IPS DF 4.7 (cell line): ENCODE data around the gene FAAH.

Experiments
- DNase-seq: peaks from one replicate; pipeline ENCODE4 v3.0.0-alpha.2; 2013; ENCODE audit warnings: low spot score; ENCODE audit errors: extremely low read depth

FAAH gene

DNA sequence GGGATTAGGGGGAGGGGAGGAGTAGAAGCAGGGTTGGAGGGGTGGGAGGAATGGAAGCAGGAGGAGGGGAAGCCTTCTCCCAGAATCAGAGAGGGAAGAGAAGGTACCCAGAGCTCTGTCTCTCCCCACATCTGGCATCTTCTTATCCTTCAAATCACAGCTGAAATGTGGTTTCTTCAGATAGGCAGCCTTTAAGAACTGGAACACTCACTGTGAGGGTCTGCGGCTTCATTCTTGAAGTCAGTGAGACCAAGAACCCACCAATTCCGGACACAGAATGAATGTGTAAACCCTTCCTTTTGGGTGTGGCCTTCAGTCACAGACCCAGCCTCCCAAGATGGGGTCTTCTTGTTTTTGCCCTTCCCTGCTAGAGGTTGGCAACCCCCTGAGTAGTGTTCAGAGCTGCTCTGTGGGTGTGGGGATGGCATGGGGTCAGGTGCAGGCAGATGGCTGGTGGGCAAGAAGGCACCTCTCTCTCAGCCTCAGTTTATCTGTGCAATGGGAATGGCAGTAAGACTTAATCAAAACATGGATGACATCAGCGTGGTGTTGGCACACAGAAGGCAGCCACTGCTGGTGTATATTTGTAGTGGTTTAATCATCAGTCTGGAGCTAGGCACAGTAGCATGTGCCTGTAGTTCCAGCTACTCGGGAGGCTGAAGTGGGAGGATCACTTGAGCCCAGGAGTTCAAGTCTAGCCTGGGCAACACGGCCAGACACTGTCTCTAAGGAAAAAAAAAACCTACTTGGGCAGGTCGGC, 7.2 kb downstream of the FAAH start:
- DNase-seq = no peak

DNA sequence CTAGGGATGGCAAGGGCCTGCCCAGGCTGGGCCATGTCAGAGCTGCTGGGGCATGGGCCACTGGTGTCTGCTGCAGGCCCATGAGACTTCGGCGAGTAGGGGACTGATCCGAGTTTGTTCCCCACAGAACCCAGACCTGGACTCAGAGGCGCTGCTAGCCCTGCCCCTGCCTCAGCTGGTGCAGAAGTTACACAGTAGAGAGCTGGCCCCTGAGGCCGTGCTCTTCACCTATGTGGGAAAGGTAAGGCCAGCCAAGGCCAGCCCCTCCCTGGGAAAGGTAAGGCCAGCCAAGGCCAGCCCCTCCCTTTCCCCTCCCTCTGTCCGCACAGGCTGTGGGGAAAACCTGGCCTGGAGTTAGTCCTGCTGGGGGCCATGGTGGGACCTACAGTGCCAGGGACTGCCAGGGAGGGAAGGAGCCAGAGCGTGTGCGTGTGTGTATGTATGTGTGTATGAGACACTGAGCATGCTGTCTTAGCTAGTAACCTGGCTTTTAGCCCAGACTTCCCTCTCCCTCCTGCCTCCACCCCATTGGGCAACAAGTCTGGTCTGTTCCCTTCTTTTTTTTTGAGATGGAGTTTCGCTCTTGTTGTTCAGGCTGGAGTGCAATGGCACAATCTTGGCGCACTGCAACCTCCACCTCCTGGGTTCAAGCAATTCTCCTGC, 8.0 kb downstream of the FAAH start:
- DNase-seq = no peak

DNA sequence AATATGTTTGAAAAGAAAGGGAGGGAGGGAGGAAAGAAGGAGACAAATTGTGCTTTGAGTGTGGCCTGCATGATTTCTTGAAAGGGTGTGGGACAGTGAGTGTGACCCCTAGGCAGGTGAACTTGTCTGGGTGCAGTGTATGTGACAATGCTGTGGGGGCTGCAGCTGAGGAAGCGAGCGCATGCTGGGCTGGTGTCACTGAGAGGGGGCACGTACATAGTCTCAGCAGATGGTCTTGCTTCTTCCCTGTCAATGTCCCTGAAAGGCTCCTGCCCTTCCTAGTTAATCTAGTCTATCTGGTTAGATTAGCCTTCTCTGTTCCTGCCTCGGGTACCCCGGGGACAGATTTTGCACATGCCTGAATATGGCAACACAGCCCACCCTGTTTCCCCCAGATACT, 9.8 kb downstream of the FAAH start:
- DNase-seq = no peak

DNA sequence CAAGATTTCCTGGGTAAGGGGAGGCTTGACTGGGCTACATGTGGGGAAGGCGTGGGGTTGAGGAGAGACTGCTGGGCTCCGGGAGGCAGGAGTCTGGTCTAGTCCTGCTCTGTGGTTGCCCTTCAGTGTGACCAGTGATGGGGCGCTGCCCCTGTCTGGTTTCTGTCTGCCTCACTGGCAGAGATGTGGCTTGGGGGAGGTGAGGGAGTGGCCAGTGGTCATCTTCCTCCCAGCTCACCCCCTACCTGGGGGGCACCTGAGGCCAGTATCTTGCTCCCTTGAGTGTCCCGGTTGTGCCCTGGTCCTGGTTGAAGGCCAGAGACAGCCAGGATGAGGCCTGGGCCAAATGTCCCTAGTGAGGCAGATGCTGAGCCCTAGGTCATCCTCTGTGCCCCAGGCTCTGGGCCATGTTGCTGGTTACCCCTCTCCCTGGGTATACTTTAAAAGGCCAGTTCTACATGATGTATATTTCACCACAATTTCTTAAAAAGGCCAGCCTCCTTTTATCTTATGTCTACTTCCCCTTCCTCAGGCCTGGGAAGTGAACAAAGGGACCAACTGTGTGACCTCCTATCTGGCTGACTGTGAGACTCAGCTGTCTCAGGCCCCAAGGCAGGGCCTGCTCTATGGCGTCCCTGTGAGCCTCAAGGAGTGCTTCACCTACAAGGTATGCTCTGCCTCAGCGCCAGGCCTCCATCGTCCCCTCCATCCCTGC, 10.5 kb downstream of the FAAH start:
- DNase-seq = no peak

DNA sequence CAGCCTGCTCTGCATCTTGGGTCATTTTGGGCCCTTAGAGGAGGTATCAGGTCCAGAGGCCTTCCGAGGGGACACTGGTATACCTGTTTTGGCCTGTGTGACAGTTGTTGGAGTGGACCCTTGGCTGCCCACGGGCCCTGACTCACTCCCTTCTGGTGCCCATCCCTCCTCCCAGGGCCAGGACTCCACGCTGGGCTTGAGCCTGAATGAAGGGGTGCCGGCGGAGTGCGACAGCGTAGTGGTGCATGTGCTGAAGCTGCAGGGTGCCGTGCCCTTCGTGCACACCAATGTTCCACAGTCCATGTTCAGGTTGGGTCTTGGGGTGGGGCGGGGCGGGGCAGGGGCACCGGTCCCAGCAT, 11.1 kb downstream of the FAAH start:
- no peak for DNase-seq

DNA sequence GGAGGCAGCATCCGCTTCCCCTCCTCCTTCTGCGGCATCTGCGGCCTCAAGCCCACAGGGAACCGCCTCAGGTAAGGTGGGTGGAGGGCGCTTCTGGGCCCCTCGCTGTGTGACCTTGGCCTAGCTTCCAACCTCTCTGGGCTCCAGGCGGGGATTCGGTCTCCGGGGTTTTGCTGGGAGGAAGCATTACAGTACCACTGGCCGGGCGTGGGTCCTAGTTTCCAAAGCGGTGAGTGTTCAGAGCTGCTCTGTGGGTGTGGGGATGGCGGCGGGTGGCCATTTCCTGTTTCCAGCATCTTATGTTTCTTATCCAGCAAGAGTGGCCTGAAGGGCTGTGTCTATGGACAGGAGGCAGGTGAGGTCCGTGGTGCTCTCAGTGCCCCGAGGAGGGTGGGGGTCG, 11.6 kb downstream of the FAAH start:
- no peak for DNase-seq

DNA sequence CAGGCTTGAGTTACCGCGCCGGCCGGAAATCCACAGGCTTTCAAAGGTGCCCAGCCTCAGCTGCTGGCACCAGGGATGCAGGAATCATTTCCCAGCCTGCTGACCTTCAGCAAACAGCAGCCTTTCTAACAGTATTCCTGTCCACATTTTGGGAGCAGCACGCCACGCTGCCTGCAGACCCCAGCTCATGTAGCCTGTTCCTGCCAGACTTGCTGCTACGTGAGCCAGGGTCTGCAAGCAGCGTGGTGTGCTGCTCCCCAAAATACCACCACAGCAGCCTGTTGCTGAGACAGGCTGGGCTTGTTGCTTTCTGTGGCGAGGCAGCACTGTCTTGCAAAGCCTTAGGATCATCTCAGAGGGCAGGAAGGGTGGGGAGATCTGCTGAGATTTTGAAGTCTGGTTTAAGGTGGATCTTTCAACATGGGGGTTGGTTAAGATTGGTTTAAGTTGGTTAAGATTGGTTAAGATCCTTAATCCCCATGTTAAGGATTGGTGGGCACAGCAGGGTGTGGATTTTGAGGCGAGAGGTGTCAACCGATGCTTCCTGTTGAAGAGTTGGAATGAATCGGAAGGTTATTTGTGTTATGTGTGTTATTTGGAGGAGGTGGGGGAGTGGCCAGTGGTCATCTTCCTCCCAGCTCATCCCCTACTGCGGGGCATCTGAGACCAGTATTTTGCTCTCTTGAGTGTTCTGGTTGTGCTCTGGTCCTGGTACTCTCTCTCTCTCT, 12.9 kb downstream of the FAAH start:
- DNase-seq = no peak

DNA sequence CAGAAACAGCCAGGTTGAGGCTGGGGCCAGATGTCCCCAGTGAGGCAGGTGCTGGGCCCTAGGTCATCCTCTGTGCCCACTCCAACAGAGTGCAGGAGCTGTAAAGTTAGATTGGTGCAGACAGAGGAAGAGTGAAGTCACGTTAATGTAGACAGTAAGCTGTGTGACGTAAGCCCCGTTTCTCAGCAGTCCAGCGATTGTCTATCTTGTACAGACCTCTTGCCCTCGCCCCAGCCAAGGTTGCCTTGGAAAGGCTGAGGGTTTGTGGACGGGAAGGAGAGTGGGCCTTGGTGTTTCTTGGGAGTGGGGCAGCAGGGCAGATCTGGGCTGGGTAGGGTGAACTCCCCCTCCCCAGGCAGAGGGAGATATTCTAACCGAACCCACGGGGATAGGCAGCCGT, 13.5 kb downstream of the FAAH start:
- no peak for DNase-seq

DNA sequence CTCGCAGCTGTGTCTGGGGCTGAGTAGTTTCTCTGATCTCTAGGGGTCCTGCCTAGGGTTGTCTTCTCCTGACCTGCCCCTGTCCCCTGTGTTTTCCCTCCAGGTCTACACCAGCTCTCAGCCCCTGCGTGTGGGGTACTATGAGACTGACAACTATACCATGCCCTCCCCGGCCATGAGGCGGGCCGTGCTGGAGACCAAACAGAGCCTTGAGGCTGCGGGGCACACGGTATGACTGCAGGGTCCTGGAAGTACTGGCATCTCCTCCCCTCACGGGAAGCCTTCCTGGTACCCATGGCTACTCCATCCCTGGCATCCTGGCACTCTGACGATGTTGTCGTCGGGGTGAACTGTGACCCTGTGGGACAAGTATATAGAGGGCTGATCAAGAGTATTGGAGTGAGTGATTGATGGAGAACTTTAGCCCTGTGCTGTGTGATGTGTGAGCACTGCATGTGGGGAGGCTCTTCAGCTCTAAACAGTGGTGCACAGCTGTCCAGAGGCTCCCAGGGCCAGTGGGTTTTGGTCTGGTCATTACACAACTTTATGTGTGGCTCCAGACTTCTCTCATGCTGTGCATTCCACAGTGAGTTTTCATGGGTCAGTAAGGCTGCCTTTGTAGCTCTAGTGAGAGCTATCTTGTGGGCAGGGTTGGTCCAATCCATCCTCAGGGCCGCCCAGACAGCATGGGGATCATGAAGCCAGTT, 14.4 kb downstream of the FAAH start:
- DNase-seq = no peak

DNA sequence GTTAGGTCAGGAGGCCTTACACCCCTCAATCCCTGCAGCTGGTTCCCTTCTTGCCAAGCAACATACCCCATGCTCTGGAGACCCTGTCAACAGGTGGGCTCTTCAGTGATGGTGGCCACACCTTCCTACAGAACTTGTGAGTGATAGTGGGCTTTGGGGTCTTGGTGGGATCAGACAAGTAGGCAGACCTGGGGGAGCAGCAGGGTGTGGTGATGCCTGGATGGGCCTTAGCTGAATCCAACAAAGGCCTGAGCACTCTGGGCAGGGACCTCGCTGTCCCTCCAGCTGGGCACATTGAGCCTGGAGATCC, 14.9 kb downstream of the FAAH start:
- no peak for DNase-seq

DNA sequence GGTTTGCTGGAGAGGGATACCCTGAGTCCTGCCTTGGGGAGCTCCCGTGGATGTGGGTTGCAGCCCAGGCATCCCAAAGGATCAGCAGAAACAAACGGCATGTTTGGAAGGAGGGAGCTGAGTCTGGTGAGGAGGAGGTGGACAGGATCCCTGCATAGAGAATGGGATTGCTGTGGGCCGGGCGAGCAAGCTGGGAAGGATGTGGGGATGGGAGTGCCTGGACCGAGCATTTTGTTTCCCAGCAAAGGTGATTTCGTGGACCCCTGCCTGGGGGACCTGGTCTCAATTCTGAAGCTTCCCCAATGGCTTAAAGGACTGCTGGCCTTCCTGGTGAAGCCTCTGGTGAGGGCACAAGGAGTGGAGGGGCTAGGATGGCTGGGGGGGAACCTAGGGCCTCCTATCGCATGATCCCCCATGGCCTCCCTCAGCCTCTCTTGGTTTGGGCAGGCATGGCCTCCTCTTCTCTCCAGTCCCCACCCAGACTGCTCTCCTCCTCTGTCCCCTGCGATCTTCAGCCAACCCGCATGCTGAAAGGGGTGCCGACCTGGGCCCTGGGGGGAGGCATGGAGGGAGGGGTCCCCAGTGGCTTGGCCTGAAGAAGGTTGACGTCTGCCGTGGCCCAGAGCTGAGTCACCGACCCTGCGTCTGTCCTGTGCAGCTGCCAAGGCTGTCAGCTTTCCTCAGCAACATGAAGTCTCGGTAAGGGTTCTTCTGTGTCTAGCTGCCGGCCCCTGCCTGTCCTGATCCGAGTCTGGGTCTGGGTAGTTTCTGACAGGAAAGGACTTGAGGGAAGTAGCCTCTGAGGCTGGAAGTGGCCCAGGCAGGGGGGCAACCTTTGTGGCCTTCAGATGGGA, 16.3 kb downstream of the FAAH start:
- no peak for DNase-seq

DNA sequence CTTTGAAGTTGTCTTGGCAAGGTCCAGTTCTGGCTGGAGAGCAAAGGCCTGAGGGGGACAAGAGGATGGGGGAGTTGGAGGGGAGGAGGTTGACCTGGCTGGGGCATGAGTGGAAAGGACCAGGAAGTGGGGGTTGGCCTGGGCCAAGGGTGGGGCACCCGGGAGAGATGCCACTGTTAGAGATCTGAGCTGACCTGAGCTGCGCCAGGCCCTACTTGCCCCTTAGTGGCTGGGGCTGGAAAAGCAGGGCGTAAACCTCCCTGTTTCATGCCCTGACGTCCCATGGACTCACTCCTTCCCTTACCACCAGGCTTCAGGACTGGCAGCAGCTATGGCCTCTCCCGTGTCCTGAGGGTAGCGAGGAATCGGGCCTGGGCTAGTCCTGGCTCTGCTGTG, 16.9 kb downstream of the FAAH start:
- DNase-seq = no peak

DNA sequence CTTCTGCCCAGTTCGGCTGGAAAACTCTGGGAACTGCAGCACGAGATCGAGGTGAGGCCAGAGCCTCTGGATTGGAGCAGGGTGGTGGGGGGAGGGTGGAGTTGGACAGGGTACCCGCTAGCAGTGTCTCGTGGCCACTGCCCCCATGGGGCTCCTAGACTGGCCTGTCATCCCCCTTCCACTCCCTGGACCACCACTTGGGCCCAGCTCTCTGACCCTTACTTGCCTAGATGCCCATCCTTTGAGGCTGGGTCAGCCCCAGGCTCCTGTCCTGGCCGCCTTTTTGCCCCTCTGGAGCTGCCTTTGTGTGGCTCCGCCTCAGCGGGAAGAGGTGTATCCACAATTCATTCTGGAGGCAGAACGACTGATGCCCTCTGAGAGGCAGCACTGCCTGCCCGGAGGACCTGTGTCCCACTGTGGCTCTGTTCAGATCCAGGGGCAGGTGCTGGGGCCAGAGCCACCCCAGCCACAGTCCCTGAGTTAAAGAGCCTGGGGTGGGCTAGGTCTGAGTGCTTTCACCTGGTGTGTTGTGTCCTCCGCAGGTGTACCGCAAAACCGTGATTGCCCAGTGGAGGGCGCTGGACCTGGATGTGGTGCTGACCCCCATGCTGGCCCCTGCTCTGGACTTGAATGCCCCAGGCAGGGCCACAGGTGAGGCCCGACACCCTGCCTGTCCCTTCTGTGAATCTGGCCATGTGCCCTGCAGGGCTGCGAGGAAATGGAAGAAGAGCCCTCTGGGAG, 17.7 kb downstream of the FAAH start:
- no peak for DNase-seq

DNA sequence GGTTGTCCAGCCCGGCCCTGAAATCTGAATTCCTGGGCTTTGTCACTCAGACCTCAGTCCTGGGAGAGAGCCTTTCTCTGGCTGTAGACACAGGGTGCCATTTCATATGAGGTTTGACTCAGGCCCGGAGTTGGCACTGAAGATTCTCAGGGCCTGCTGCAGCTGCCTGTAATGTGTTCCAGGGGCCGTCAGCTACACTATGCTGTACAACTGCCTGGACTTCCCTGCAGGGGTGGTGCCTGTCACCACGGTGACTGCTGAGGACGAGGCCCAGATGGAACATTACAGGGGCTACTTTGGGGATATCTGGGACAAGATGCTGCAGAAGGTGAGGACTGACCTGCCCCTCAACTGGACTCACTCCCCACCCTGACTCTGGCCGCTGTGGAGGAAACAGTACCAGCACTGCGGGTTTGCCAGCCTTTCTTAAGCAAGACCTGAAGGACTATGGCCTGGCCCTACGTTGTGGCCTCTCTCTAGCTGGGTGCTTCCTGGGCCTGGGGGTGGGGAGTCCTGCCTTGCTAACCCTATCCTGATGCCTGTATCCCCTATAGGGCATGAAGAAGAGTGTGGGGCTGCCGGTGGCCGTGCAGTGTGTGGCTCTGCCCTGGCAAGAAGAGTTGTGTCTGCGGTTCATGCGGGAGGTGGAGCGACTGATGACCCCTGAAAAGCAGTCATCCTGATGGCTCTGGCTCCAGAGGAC, 18.9 kb downstream of the FAAH start:
- no peak for DNase-seq

DNA sequence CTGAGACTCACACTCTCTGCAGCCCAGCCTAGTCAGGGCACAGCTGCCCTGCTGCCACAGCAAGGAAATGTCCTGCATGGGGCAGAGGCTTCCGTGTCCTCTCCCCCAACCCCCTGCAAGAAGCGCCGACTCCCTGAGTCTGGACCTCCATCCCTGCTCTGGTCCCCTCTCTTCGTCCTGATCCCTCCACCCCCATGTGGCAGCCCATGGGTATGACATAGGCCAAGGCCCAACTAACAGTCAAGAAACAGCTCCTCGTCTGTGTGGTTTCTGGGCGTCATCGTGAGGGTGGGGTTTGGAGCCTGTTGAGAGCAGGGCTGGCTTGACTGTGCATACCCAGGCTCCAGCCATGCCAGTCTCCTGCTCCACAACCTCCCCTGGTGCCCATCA, 19.5 kb downstream of the FAAH start:
- DNase-seq = no peak

DNA sequence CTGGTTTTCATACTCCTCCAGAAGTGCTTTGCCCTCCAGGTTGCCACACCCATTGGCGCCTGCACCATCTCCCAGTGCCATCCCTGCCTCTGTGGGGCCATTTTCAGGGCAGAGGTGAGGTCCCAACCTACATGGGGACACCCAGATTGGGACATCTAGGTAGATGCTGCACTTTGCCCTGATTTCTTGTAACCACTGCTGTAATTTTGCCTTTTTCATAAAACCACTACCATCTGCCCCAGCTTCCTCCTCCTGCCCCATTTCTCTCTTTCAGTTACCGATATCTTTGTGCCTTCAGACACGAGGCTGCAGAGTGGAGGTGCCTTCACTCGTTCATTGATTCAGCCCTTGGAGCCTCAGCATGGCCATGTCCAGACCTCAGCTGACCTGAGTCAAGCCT, 21.4 kb downstream of the FAAH start:
- no peak for DNase-seq

DNA sequence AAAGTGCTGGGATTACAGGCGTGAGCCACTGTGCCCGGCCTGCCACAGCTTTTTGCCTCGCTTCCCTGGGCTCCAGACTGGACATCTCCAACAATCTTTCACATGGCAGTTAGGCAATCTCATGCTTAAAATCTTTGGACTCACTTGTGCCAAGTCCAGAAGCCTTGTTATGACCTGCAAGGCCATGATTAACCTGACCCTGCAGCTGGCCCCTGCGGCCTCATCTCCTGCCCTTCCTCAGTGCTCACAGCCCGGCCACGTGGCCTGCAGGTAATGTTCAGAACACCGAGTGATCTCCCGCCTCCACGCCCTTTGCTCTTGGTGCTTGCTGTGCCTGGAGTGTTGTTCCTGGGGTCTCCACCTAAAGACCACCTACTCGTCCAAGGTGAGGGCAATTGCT, 24.9 kb downstream of the FAAH start:
- no peak for DNase-seq

DNA sequence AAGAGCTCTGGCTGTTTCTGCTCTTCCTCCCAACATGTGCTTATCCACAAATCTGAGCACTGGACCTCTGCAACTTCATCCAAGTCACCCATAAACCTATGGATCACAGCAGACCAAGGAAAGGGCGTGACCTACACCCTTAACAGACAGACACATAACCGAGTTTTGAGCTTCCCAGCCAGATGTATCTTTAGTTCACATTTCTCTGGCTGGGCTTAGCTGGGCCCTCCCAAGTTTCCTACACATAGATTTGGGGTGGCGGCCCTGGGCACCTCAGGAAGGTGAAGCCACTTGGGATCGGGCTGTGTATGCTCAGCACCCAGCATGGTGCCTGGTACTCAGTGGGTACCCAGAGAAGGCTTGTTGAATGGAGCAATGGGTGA, 26.4 kb downstream of the FAAH start:
- no peak for DNase-seq

DNA sequence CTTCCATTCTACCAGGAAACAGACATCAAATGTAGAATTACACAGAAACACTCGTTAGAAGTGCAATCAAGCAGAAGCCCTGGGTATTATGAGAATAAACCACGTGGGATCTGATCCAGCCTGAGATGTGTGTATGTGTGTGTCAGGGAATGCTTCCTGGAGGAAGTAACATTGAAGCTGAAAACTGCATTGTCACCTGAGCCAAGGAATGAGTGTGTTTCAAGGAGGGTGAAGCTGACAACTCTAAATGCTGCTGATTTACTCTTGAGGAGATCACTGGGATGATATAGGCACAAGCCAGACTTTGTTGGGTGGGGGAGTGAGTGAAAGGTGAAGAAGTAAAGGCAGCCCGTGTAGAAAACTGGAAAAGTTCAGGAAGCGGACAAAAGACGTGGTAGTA, 27.6 kb downstream of the FAAH start:
- no peak for DNase-seq
